HEK293 (cell line): ENCODE data around the gene CFAP58.

ENCODE experiments used
- CTCF ChIA-PET: fragments of 350-600 bp; formaldehyde crosslinking; extraction: SDS; loops from one replicate; lab custom pipeline; 2021; ENCODE audit warnings: antibody characterized with exemption; lab: Yijun Ruan, JAX
- POLR2A ChIA-PET: fragments of 300-600 bp; formaldehyde crosslinking; extraction: SDS; loops from one replicate; lab custom pipeline; 2020; ENCODE audit warnings: antibody characterized with exemption, inconsistent platforms; lab: Yijun Ruan, JAX
- H3K27ac ChIP-seq: fragments of 200-500 bp; sonication (Bioruptor generic); 2 replicates; pipeline ENCODE4 v1.5.1; 2014; ENCODE audit warnings: low read depth, low read length, control low read depth, inconsistent platforms; ENCODE audit errors: extremely low read depth
- H3K36me3 ChIP-seq, 2 experiments: fragments of 200-500 bp in 1 of 2; sonication (Bioruptor generic) in 1 of 2; 1 replicate in 1 of 2; 2 replicates in 1 of 2; pipeline ENCODE4 v1.5.1; 2014 to 2017; ENCODE audit warnings: inconsistent platforms in 2 of 2, low read length in 2 of 2; ENCODE audit not compliant: control insufficient read depth in 2 of 2, insufficient read depth in 1 of 2
- H3K4me1 ChIP-seq: fragments of 200-500 bp; sonication (Bioruptor generic); 2 replicates; pipeline ENCODE4 v1.5.1; 2014; ENCODE audit warnings: mild to moderate bottlenecking, low read length, inconsistent platforms; ENCODE audit not compliant: control insufficient read depth, insufficient read depth
- H3K4me3 ChIP-seq: 2 replicates; pipeline ENCODE4 v1.5.1; 2011; ENCODE audit warnings: low read depth, mild to moderate bottlenecking, control low read depth, low read length, moderate library complexity
- H3K9me3 ChIP-seq: fragments of 200-500 bp; sonication (Bioruptor generic); 2 replicates; pipeline ENCODE4 v1.5.1; 2014; ENCODE audit warnings: low read depth, low read length, inconsistent platforms; ENCODE audit not compliant: control insufficient read depth, insufficient read depth
- MEIS1 ChIP-seq: sonication (generic); formaldehyde crosslinking; IDR thresholded peaks from 2 replicates; pipeline ENCODE4 v1.8.1; 2022; ENCODE audit warnings: missing genetic modification reagents, mild to moderate bottlenecking, borderline replicate concordance
- OSR2 ChIP-seq: fragments of 450-650 bp; formaldehyde crosslinking; IDR thresholded peaks from 2 replicates; pipeline ENCODE4 v1.5.1; 2016; ENCODE audit warnings: missing biosample characterization, missing genetic modification characterization
- YY1 ChIP-seq: fragments of 450-650 bp; formaldehyde crosslinking; IDR thresholded peaks from 2 replicates; pipeline ENCODE4 v1.5.1; 2018; ENCODE audit warnings: missing biosample characterization, missing genetic modification characterization
- ZBTB8A ChIP-seq: fragments of 450-650 bp; formaldehyde crosslinking; IDR thresholded peaks from 2 replicates; pipeline ENCODE4 v1.5.1; 2016; ENCODE audit warnings: missing biosample characterization, missing genetic modification characterization
- ZNF157 ChIP-seq: fragments of 450-650 bp; formaldehyde crosslinking; IDR thresholded peaks from 2 replicates; pipeline ENCODE4 v1.5.1; 2016; ENCODE audit warnings: missing biosample characterization, missing genetic modification characterization
- ZNF202 ChIP-seq: fragments of 450-650 bp; formaldehyde crosslinking; IDR thresholded peaks from 2 replicates; pipeline ENCODE4 v1.5.1; 2016; ENCODE audit warnings: missing biosample characterization, missing genetic modification characterization, borderline replicate concordance
- ZNF239 ChIP-seq: fragments of 450-650 bp; formaldehyde crosslinking; IDR thresholded peaks from 2 replicates; pipeline ENCODE4 v1.5.1; 2016; ENCODE audit warnings: missing biosample characterization, missing genetic modification characterization
- ZNF266 ChIP-seq: fragments of 450-650 bp; formaldehyde crosslinking; IDR thresholded peaks from 2 replicates; pipeline ENCODE4 v1.5.1; 2016; ENCODE audit warnings: missing biosample characterization, missing genetic modification characterization, low read depth
- ZNF426 ChIP-seq: fragments of 450-650 bp; formaldehyde crosslinking; IDR thresholded peaks from 2 replicates; pipeline ENCODE4 v1.5.1; 2017; ENCODE audit warnings: missing biosample characterization, missing genetic modification characterization, mild to moderate bottlenecking, inconsistent platforms, moderate library complexity
- ZNF529 ChIP-seq: fragments of 450-650 bp; formaldehyde crosslinking; IDR thresholded peaks from 2 replicates; pipeline ENCODE4 v1.5.1; 2017; ENCODE audit warnings: missing genetic modification characterization, missing biosample characterization; ENCODE audit not compliant: insufficient replicate concordance
- ZNF585B ChIP-seq: fragments of 450-650 bp; formaldehyde crosslinking; IDR thresholded peaks from 2 replicates; pipeline ENCODE4 v1.5.1; 2016; ENCODE audit warnings: missing biosample characterization, missing genetic modification characterization
- ZNF624 ChIP-seq: fragments of 450-650 bp; formaldehyde crosslinking; IDR thresholded peaks from 2 replicates; pipeline ENCODE4 v1.5.1; 2017; ENCODE audit warnings: missing biosample characterization, missing genetic modification characterization
- ZNF626 ChIP-seq: fragments of 450-650 bp; sonication (Bioruptor Pico); formaldehyde crosslinking; IDR thresholded peaks from 2 replicates; pipeline ENCODE4 v1.5.1; 2018; ENCODE audit warnings: missing biosample characterization, missing genetic modification characterization, inconsistent platforms
- ZNF660 ChIP-seq: fragments of 450-650 bp; IDR thresholded peaks from 2 replicates; pipeline ENCODE4 v1.5.1; 2018; ENCODE audit warnings: missing biosample characterization, mild to moderate bottlenecking, missing genetic modification characterization
- ZNF747 ChIP-seq: fragments of 450-650 bp; formaldehyde crosslinking; IDR thresholded peaks from 2 replicates; pipeline ENCODE4 v1.5.1; 2016; ENCODE audit warnings: missing biosample characterization, missing genetic modification characterization
- ZNF785 ChIP-seq: fragments of 450-650 bp; formaldehyde crosslinking; IDR thresholded peaks from 2 replicates; pipeline ENCODE4 v1.5.1; 2016; ENCODE audit warnings: missing biosample characterization, missing genetic modification characterization
- TF ChIP-seq, protein P1 (sequence below): fragments of 450-650 bp; formaldehyde crosslinking; conservative IDR thresholded peaks from 2 replicates; pipeline ENCODE4 v1.5.1; 2016; ENCODE audit warnings: low read depth, missing biosample characterization, missing genetic modification characterization
- TF ChIP-seq, protein P2 (sequence below): fragments of 450-650 bp; formaldehyde crosslinking; IDR thresholded peaks from 2 replicates; pipeline ENCODE4 v1.5.1; 2016; ENCODE audit warnings: missing biosample characterization, missing genetic modification characterization
- TF ChIP-seq, protein P3 (sequence below): fragments of 450-650 bp; formaldehyde crosslinking; IDR thresholded peaks from 2 replicates; pipeline ENCODE4 v1.5.1; 2016; ENCODE audit warnings: missing biosample characterization, missing genetic modification characterization
- TF ChIP-seq, protein P4 (sequence below): fragments of 450-650 bp; formaldehyde crosslinking; optimal IDR thresholded peaks from 2 replicates; pipeline ENCODE3; 2016; ENCODE audit warnings: missing biosample characterization, mild to moderate bottlenecking, missing genetic modification characterization
- TF ChIP-seq, protein P5 (sequence below): fragments of 450-650 bp; formaldehyde crosslinking; IDR thresholded peaks from 2 replicates; pipeline ENCODE4 v1.5.1; 2016; ENCODE audit warnings: missing biosample characterization, missing genetic modification characterization, low read depth

The CFAP58 gene

DNA sequence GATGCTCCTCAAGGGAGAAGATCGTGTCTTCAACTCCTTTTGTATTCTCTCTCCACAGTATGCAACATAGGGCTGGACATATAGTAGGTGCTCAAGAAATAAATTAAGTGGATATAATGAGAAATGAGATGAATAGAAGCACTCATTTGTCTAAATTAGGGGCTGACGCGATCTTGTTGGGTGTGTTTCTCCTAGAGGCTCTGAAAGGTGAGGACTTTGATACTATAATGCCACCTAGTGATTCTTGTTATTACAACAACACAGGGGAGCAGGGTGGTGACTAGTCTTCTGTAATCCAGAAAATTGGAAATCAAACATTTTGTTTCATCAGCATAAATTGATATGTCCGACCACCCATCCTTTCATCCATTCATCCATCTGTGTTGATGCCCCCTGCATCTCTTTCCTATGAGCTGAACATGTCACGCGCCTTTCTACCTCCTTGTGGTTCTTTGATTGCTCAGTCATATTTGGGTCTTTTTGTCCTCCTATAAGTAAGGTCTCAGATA is 3.5 kb upstream of the CFAP58 start (continued):
- TF ChIP-seq, protein P1, sequence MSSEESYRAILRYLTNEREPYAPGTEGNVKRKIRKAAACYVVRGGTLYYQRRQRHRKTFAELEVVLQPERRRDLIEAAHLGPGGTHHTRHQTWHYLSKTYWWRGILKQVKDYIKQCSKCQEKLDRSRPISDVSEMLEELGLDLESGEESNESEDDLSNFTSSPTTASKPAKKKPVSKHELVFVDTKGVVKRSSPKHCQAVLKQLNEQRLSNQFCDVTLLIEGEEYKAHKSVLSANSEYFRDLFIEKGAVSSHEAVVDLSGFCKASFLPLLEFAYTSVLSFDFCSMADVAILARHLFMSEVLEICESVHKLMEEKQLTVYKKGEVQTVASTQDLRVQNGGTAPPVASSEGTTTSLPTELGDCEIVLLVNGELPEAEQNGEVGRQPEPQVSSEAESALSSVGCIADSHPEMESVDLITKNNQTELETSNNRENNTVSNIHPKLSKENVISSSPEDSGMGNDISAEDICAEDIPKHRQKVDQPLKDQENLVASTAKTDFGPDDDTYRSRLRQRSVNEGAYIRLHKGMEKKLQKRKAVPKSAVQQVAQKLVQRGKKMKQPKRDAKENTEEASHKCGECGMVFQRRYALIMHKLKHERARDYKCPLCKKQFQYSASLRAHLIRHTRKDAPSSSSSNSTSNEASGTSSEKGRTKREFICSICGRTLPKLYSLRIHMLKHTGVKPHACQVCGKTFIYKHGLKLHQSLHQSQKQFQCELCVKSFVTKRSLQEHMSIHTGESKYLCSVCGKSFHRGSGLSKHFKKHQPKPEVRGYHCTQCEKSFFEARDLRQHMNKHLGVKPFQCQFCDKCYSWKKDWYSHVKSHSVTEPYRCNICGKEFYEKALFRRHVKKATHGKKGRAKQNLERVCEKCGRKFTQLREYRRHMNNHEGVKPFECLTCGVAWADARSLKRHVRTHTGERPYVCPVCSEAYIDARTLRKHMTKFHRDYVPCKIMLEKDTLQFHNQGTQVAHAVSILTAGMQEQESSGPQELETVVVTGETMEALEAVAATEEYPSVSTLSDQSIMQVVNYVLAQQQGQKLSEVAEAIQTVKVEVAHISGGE (tag by site-specific recombination), result no peak
- TF ChIP-seq MEIS1 (CRISPR knock-in tag), result no peak
- TF ChIP-seq ZNF785 (tag by site-specific recombination), result no peak
- TF ChIP-seq ZNF747 (tag by site-specific recombination), result no peak
- TF ChIP-seq, protein P2, sequence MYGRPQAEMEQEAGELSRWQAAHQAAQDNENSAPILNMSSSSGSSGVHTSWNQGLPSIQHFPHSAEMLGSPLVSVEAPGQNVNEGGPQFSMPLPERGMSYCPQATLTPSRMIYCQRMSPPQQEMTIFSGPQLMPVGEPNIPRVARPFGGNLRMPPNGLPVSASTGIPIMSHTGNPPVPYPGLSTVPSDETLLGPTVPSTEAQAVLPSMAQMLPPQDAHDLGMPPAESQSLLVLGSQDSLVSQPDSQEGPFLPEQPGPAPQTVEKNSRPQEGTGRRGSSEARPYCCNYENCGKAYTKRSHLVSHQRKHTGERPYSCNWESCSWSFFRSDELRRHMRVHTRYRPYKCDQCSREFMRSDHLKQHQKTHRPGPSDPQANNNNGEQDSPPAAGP, result no peak
- no peak for TF ChIP-seq ZNF202 (tag by site-specific recombination)

DNA sequence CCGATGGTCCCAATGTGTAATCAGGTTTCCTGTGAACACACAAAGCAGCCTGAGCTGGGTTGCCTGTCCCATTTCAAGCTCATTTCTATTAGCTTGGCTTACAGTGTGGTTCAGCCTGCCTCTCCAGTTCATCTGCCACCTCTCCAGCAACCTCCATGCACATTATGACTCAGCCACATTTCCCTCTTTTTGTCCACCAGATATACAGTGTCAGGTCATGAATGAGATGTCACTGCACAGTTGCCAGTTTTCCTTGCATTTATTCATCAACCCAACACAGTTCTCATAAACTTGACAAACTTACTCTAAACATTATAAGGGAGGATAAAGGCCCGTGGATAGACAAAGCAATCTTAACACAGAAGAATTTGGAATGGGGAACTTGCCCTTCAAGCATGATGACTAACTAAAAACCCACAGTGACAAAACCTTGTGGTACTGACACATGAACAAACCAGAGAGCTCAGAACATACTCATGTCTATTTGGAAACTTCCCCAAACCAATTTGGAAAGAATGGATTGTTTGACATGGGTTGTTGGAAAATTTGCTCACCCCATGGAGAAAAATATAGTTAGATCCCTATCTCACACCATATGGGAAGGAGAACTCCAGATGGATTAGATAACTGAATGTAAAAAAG is 2.5 kb upstream of the CFAP58 start:
- ChIA-PET POLR2A (interaction anchor here (0.8 to 1.1 kb wide), 2 partner anchors 13 to 15 kb away, joined by 3 read pairs; partner anchors contain the start of gene ITPRIP), CTCF (interaction anchor here (0.6 to 13.7 kb wide), 21 partner anchors 10 to 548 kb away, joined by 3 to 289 read pairs (median 7); partner anchors contain the start of gene ITPRIP)
- H3K9me3 ChIP-seq, result no peaks in the 10 kb centered on the region
- no peak overlapping the region for H3K27ac ChIP-seq
- TF ChIP-seq ZNF626 (tag by site-specific recombination), result no peak
- TF ChIP-seq ZNF239 (tag by site-specific recombination), result no peak
- TF ChIP-seq, protein P3, sequence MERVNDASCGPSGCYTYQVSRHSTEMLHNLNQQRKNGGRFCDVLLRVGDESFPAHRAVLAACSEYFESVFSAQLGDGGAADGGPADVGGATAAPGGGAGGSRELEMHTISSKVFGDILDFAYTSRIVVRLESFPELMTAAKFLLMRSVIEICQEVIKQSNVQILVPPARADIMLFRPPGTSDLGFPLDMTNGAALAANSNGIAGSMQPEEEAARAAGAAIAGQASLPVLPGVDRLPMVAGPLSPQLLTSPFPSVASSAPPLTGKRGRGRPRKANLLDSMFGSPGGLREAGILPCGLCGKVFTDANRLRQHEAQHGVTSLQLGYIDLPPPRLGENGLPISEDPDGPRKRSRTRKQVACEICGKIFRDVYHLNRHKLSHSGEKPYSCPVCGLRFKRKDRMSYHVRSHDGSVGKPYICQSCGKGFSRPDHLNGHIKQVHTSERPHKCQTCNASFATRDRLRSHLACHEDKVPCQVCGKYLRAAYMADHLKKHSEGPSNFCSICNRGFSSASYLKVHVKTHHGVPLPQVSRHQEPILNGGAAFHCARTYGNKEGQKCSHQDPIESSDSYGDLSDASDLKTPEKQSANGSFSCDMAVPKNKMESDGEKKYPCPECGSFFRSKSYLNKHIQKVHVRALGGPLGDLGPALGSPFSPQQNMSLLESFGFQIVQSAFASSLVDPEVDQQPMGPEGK, result no peak
- TF ChIP-seq ZNF266 (tag by site-specific recombination), result no peak
- no peak for TF ChIP-seq ZNF785 (tag by site-specific recombination)
- TF ChIP-seq ZNF529 (tag by site-specific recombination), result no peak
- TF ChIP-seq ZBTB8A (tag by site-specific recombination), result no peak
- TF ChIP-seq, protein P4, sequence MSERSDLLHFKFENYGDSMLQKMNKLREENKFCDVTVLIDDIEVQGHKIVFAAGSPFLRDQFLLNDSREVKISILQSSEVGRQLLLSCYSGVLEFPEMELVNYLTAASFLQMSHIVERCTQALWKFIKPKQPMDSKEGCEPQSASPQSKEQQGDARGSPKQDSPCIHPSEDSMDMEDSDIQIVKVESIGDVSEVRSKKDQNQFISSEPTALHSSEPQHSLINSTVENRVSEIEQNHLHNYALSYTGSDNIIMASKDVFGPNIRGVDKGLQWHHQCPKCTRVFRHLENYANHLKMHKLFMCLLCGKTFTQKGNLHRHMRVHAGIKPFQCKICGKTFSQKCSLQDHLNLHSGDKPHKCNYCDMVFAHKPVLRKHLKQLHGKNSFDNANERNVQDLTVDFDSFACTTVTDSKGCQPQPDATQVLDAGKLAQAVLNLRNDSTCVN (tag by site-specific recombination), result no peak
- TF ChIP-seq ZNF660 (tag by site-specific recombination), result no peak
- no peak for TF ChIP-seq YY1 (tag by site-specific recombination)
- TF ChIP-seq ZNF157 (tag by site-specific recombination), result no peak
- TF ChIP-seq, protein P5, sequence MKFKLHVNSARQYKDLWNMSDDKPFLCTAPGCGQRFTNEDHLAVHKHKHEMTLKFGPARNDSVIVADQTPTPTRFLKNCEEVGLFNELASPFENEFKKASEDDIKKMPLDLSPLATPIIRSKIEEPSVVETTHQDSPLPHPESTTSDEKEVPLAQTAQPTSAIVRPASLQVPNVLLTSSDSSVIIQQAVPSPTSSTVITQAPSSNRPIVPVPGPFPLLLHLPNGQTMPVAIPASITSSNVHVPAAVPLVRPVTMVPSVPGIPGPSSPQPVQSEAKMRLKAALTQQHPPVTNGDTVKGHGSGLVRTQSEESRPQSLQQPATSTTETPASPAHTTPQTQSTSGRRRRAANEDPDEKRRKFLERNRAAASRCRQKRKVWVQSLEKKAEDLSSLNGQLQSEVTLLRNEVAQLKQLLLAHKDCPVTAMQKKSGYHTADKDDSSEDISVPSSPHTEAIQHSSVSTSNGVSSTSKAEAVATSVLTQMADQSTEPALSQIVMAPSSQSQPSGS (tag by site-specific recombination), result no peak
- no peak for TF ChIP-seq ZNF426 (tag by site-specific recombination)
- TF ChIP-seq, protein P1 (tag by site-specific recombination), result no peak
- TF ChIP-seq ZNF585B (tag by site-specific recombination), result no peak
- no peak for TF ChIP-seq OSR2
- no peak for TF ChIP-seq ZNF624 (tag by site-specific recombination)
- no peaks in the 10 kb centered on the region for H3K36me3 ChIP-seq
- H3K4me3 ChIP-seq, result no peak overlapping the region
- peaks cover 4% of the 10 kb centered on the region; the same call in 1 of the 2 replicates for H3K4me1 ChIP-seq
